Measurements from ENCODE around the gene SCN2B.

Gene SCN2B

GRCh38 chr11:118126082-118126838 lies 50.2 kb downstream of the SCN2B start:
- Histone ChIP-seq H3K36me3 (ENCODE audit: insufficient read depth, low read length) (no peaks in the 10 kb centered on the region), H3K4me3 (ENCODE audit: low read depth in 1 of 2, low read length in 2 of 2) (no peak overlapping the region), H3K9ac (ENCODE audit: low read depth, low read length) (no peak overlapping the region), H3K27ac (ENCODE audit: low read length) (no peak overlapping the region), H3K79me2 (ENCODE audit: insufficient read depth, low read length) (no peaks in the 10 kb centered on the region), H3K4me2 (ENCODE audit: insufficient read depth, low read length) (no peak overlapping the region), H3K4me1 (ENCODE audit: insufficient read depth, low read length) (no peaks in the 10 kb centered on the region), H4K20me1 (ENCODE audit: insufficient read depth, low read length) (no peaks in the 10 kb centered on the region), H3K27me3 (ENCODE audit: insufficient read depth, low read length, poor library complexity) (peaks cover 17% of the 10 kb centered on the region), H2AFZ (ENCODE audit: low read depth, low read length) (0 out of 2 replicates have a peak overlapping the region, but pooled peaks have one; percentile 1), H3K9me3 (ENCODE audit: insufficient read depth, low read length, severe bottlenecking) (no peaks in the 10 kb centered on the region)
- ATAC-seq (ENCODE audit: insufficient read depth, low read depth) (no peak), DNase-seq (no peak)
- TF ChIP-seq CTCF (IDR thresholded peaks at IDR 0.05; ENCODE audit: borderline replicate concordance, extremely low read depth, low read length, poor library complexity, severe bottlenecking): no peak
- no peak for TF ChIP-seq EZH2 (IDR thresholded peaks at IDR 0.05; ENCODE audit: borderline replicate concordance, low read depth, low read length, severe bottlenecking)

GRCh38 chr11:118124929-118125535 lies 51.4 kb downstream of the SCN2B start:
- H4K20me1 ChIP-seq (ENCODE audit: insufficient read depth, low read length): no peaks in the 10 kb centered on the region
- no peaks in the 10 kb centered on the region for H3K79me2 ChIP-seq (ENCODE audit: insufficient read depth, low read length)
- H3K4me3 ChIP-seq (ENCODE audit: low read depth in 1 of 2, low read length in 2 of 2): no peak overlapping the region
- DNase-seq (no peak), ATAC-seq (ENCODE audit: insufficient read depth, low read depth) (no peak)
- peaks cover 12% of the 10 kb centered on the region for H3K27me3 ChIP-seq (ENCODE audit: insufficient read depth, low read length, poor library complexity)
- no peak overlapping the region for H3K27ac ChIP-seq (ENCODE audit: low read length)
- H2AFZ ChIP-seq (ENCODE audit: low read depth, low read length): no peak overlapping the region
- no peaks in the 10 kb centered on the region for H3K9me3 ChIP-seq (ENCODE audit: insufficient read depth, low read length, severe bottlenecking)
- no peaks in the 10 kb centered on the region for H3K36me3 ChIP-seq (ENCODE audit: insufficient read depth, low read length)
- no peak overlapping the region for H3K4me2 ChIP-seq (ENCODE audit: insufficient read depth, low read length)
- H3K9ac ChIP-seq (ENCODE audit: low read depth, low read length): no peak overlapping the region
- no peak for TF ChIP-seq EZH2 (IDR thresholded peaks at IDR 0.05; ENCODE audit: borderline replicate concordance, low read depth, low read length, severe bottlenecking)
- no peak for TF ChIP-seq CTCF (IDR thresholded peaks at IDR 0.05; ENCODE audit: borderline replicate concordance, extremely low read depth, low read length, poor library complexity, severe bottlenecking)
- H3K4me1 ChIP-seq (ENCODE audit: insufficient read depth, low read length): no peaks in the 10 kb centered on the region

- H3K9ac ChIP-seq (ENCODE audit: low read depth, low read length): no peak overlapping the region
- no peak overlapping the region for H3K27ac ChIP-seq (ENCODE audit: low read length)
- H3K79me2 ChIP-seq (ENCODE audit: insufficient read depth, low read length): no peaks in the 10 kb centered on the region
- H3K36me3 ChIP-seq (ENCODE audit: insufficient read depth, low read length): no peaks in the 10 kb centered on the region
- DNase-seq (no peak), ATAC-seq (ENCODE audit: insufficient read depth, low read depth) (no peak)
- no peaks in the 10 kb centered on the region for H4K20me1 ChIP-seq (ENCODE audit: insufficient read depth, low read length)
- H2AFZ ChIP-seq (ENCODE audit: low read depth, low read length): no peak overlapping the region
- no peak overlapping the region for H3K4me2 ChIP-seq (ENCODE audit: insufficient read depth, low read length)
- H3K9me3 ChIP-seq (ENCODE audit: insufficient read depth, low read length, severe bottlenecking): no peaks in the 10 kb centered on the region
- TF ChIP-seq CTCF (IDR thresholded peaks at IDR 0.05; ENCODE audit: borderline replicate concordance, extremely low read depth, low read length, poor library complexity, severe bottlenecking) (no peak), EZH2 (IDR thresholded peaks at IDR 0.05; ENCODE audit: borderline replicate concordance, low read depth, low read length, severe bottlenecking) (no peak)
- H3K27me3 ChIP-seq (ENCODE audit: insufficient read depth, low read length, poor library complexity): peaks cover 11% of the 10 kb centered on the region
- no peak overlapping the region for H3K4me3 ChIP-seq (ENCODE audit: low read depth in 1 of 2, low read length in 2 of 2)
- H3K4me1 ChIP-seq (ENCODE audit: insufficient read depth, low read length): no peaks in the 10 kb centered on the region
These were observed 55.6 kb downstream of the SCN2B start for GRCh38 chr11:118120793-118121192.

Measured in DND-41 (cell line).